ENCODE results near the gene DIP2C. TPM values are rescaled to one million over a fixed set of nuclear protein-coding genes. Genes with fewer than 3 reads are reported as not detected.

Gene DIP2C
- total RNA-seq, 4 donors from 2014 or later = 2.4 to 14.9 (median 6.1) TPM

DNA sequence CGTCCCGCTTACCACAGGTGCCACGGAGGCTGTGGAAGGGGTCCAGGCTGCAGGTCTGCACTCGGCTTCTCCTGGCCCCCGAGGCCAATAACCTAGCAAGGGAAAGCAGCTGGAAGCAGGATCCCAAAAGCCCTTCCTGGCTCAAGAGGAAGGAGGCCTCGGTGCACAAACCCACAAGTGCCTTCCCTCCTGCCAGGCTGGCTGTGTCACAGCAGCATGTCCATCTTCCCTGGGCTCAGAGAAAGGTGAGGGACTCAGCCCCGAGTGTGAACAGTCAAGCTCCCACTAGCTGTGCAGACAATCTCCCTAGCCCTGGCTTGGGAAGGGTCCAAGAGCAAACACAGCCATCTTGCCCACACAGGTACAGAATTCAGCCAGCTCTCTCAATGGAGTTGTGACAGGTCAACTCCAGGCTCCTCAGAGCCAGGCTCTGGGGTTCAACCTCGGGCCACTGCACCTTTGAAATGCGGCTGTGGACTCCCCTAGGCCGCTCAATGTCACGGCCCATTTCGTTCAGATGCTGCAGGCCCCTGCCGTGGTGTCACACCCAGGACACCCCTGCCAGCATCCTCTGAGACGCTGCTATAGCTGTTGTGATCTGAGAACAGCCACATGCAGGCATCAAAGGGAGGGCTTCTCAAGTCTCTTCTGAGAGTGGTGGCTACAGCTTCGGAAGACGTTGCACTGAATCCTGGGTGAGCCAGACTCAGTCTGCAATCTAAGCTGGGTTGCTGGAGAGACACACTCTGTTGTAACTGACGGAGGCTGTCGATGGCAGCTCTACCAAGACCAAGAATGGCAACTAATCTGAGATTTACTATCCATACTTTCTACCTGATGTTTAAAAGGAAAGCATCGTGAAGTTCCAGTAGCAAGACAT is 137.9 kb downstream of the DIP2C start:
- intact Hi-C loops (cut with DNase I) = no loop called here
- TF ChIP-seq, protein P1, sequence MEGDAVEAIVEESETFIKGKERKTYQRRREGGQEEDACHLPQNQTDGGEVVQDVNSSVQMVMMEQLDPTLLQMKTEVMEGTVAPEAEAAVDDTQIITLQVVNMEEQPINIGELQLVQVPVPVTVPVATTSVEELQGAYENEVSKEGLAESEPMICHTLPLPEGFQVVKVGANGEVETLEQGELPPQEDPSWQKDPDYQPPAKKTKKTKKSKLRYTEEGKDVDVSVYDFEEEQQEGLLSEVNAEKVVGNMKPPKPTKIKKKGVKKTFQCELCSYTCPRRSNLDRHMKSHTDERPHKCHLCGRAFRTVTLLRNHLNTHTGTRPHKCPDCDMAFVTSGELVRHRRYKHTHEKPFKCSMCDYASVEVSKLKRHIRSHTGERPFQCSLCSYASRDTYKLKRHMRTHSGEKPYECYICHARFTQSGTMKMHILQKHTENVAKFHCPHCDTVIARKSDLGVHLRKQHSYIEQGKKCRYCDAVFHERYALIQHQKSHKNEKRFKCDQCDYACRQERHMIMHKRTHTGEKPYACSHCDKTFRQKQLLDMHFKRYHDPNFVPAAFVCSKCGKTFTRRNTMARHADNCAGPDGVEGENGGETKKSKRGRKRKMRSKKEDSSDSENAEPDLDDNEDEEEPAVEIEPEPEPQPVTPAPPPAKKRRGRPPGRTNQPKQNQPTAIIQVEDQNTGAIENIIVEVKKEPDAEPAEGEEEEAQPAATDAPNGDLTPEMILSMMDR (IDR thresholded peaks at IDR 0.05) = no peak
- TF ChIP-seq POLR2A (IDR thresholded peaks at IDR 0.05) = no peak
- DNase-seq = no peak
- Histone ChIP-seq H3K27me3 (no peaks in the 10 kb centered on the region), H3K4me1 (peaks cover 0 to 39% (median 9%) of the 10 kb centered on the region in 3 donors), H3K4me3 (no peak overlapping the region), H3K36me3 (no peaks in the 10 kb centered on the region), H3K27ac (peak overlapping the region in 2 of 4 donors; percentile 6 to 20), H3K9me3 (no peaks in the 10 kb centered on the region)
- 55 to 60% methylated on average over 4 to 9 of the region's 19 CpGs for whole genome bisulfite sequencing, 2 donors

DNA sequence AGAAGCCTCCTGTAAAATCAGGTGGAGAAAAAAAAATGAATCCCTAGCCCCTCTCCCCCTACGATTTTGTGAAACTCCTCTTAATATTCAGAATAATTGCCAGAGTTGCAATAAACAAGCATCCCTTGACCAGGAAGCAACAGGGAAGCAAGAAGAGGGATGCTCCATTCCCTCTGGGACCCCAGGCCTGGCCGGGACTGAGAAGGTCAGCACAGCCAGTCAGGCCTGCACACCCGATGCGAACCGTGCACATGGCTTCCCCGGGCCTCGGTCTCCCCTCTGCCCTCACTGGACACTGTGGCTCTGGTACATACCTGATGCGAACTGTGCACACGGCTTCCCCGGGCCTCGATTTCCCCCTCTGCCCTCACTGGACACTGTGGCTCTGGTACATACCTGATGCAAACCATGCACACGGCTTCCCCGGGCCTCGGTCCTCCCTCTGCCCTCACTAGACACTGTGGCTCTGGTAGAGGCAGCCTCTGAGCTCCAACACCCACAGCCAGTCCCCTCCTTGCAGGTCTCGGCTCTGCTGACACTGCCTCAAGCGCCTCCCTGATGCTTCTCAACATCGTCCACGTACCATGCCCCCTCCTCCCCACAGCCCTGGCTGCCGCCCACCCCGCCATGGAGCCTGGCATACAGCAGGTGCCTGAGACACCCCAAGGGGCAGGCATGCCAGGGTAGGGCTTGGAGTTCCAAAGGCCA is 138.6 kb downstream of the DIP2C start:
- DNase-seq = no peak

DNA sequence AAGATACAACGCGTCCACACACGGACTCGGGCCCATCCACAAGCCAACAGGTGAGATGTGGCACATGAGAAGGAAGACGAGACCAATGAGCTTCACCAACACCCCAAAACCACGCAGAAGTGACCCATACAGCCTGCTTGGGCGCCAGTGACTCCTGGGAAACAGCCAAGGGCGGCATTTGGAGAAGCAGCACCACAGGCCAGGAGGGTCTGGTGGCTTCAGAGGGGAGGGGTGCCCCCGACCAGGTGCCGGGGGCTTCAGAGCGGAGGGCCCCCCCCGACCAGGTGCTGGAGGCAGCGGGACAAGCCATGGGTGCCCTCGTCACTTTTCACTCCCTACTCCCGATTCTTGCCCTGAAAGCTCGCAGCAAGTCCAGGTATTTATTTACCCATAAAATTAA is 140.1 kb downstream of the DIP2C start:
- no peaks in the 10 kb centered on the region for H3K36me3 ChIP-seq
- H3K27me3 ChIP-seq = no peaks in the 10 kb centered on the region
- TF ChIP-seq, protein P1 (IDR thresholded peaks at IDR 0.05) = no peak
- no peak for TF ChIP-seq POLR2A (IDR thresholded peaks at IDR 0.05)
- no peak overlapping the region for H3K4me3 ChIP-seq
- H3K9me3 ChIP-seq = no peaks in the 10 kb centered on the region
- H3K27ac ChIP-seq = no peak overlapping the region
- H3K4me1 ChIP-seq = peaks cover 0 to 42% (median 12%) of the 10 kb centered on the region in 3 donors
- DNase-seq = no peak
- 87 to 98% methylated on average over 7 to 9 of the region's 16 CpGs for WGBS, 2 donors
- intact Hi-C loops (cut with DNase I) = no loop called here

More for the DNA sequence above, 138.6 kb downstream of the DIP2C start:
- no peak overlapping the region for H3K4me3 ChIP-seq
- no peak overlapping the region for H3K27ac ChIP-seq
- TF ChIP-seq POLR2A (IDR thresholded peaks at IDR 0.05) = no peak
- TF ChIP-seq, protein P1 (IDR thresholded peaks at IDR 0.05) = no peak
- intact Hi-C loops (cut with DNase I) = no loop called here
- H3K9me3 ChIP-seq = no peaks in the 10 kb centered on the region
- peaks cover 0 to 44% (median 12%) of the 10 kb centered on the region in 3 donors for H3K4me1 ChIP-seq
- 79 to 90% methylated on average over 8 to 11 of the region's 20 CpGs for WGBS, 2 donors
- H3K36me3 ChIP-seq = no peaks in the 10 kb centered on the region
- no peaks in the 10 kb centered on the region for H3K27me3 ChIP-seq

DNA sequence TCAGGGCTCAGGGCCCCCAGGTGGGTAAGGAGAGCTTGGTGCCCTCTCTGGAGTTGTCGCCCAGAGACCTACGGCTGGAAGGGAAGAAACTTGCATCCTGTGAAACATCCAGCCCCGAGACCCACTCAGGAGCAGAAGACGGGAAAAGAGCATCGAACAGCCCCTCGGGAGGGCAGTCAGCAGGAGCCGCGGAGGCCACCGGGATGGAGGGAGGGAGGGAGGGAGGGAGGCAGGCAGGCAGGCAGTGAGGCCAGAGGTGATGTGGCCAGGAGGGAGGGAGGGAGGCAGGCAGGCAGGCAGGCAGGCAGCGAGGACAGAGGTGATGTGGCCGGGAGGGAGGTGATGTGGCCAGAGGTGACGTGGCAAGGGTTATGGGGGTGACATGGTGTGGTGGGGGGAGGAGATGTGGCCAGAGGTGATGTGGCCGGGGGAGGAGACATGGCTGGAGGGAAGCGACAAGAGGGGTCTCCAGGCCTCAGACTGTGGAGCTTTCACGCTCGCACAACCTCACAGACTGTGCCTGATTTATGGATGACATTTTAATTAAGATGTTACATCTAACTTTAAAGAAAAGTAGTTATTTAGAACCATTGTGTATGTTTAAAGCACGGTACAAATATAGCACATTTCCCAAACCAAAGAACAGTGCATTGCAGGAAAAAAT is 141.1 kb downstream of the DIP2C start:
- H3K27ac ChIP-seq = no peak overlapping the region
- no peaks in the 10 kb centered on the region for H3K27me3 ChIP-seq
- no peaks in the 10 kb centered on the region for H3K36me3 ChIP-seq
- no peak for TF ChIP-seq POLR2A (IDR thresholded peaks at IDR 0.05)
- TF ChIP-seq, protein P1 (IDR thresholded peaks at IDR 0.05) = no peak
- WGBS, 2 donors = 85 to 87% methylated on average over 8 to 14 of the region's 17 CpGs
- peaks cover 0 to 40% (median 12%) of the 10 kb centered on the region in 3 donors for H3K4me1 ChIP-seq
- H3K4me3 ChIP-seq = no peak overlapping the region
- intact Hi-C loops (cut with DNase I) = no loop called here
- no peak for DNase-seq
- no peaks in the 10 kb centered on the region for H3K9me3 ChIP-seq
